ENCODE data around the gene TEX47.

GRCh38 chr7:88801046-88801445 is 5.5 kb upstream of the TEX47 start:
- TF ChIP-seq ELF4 (IDR thresholded peaks at IDR 0.05): no peak
- no peak for TF ChIP-seq NFRKB (IDR thresholded peaks at IDR 0.05)
- no peak for TF ChIP-seq TARDBP (IDR thresholded peaks at IDR 0.05)
